IMR-90 (cell line): ENCODE measurements around the gene RCL1. TPM values are rescaled to one million over a fixed set of nuclear protein-coding genes. Genes with fewer than 3 reads are reported as not detected.

Experiments used
- ATAC-seq: fragments of 200-7000 bp; cut with Tn5 transposase; 2 replicates; pipeline ENCODE4 v1.9.1; 2020; ENCODE audit warnings: low read depth, mild to moderate bottlenecking, moderate library complexity
- BruUV-seq: library from RNA; stranded (reverse); fragments of 400-500 nt; replicated peaks from 2 replicates; lab custom pipeline; 2021; lab: Mats Ljungman, UMichigan
- CTCF ChIA-PET: fragments of 300-600 bp; formaldehyde crosslinking; extraction: SDS; loops from one replicate; lab custom pipeline; 2021; ENCODE audit warnings: antibody characterized with exemption; lab: Yijun Ruan, JAX
- POLR2A ChIA-PET: fragments of 300-600 bp; sonication (Branson Sonifier 250); formaldehyde crosslinking; loops from one replicate; lab custom pipeline; 2022; ENCODE audit warnings: antibody characterized with exemption; ENCODE audit not compliant: unreplicated experiment; lab: Charles Lee
- DNase-seq: peaks from one replicate; pipeline ENCODE4 v3.0.0; 2013
- H2AFZ ChIP-seq: replicated peaks from 2 replicates; pipeline ENCODE3; 2013; ENCODE audit warnings: low read length, mild to moderate bottlenecking; ENCODE audit not compliant: poor library complexity
- H2AK5ac ChIP-seq: 2 replicates; pipeline ENCODE4 v1.6.1; 2013; ENCODE audit warnings: low read depth, low read length, inconsistent platforms
- H2AK9ac ChIP-seq: replicated peaks from 2 replicates; pipeline ENCODE3; 2013; ENCODE audit warnings: mild to moderate bottlenecking, low read depth, low read length, moderate library complexity; ENCODE audit not compliant: poor library complexity
- H2BK120ac ChIP-seq: 2 replicates; pipeline ENCODE4 v1.6.1; 2013; ENCODE audit warnings: low read depth, low read length, inconsistent platforms
- H2BK15ac ChIP-seq: 3 replicates; pipeline ENCODE4 v1.6.1; 2013; ENCODE audit warnings: low read depth, low read length, inconsistent platforms
- H2BK20ac ChIP-seq: 2 replicates; pipeline ENCODE4 v1.6.1; 2013; ENCODE audit warnings: low read depth, mild to moderate bottlenecking, inconsistent platforms, low read length, moderate library complexity
- H2BK5ac ChIP-seq: 2 replicates; pipeline ENCODE4 v1.6.1; 2013; ENCODE audit warnings: mild to moderate bottlenecking, low read depth, low read length, inconsistent platforms; ENCODE audit not compliant: poor library complexity, severe bottlenecking
- H3K14ac ChIP-seq: replicated peaks from 2 replicates; pipeline ENCODE4 v1.6.1; 2013; ENCODE audit warnings: low read depth, low read length, inconsistent platforms
- H3K18ac ChIP-seq: 2 replicates; pipeline ENCODE4 v1.6.1; 2013; ENCODE audit warnings: low read depth, low read length, control low read depth
- H3K23ac ChIP-seq: 2 replicates; pipeline ENCODE4 v1.6.1; 2013; ENCODE audit warnings: low read depth, low read length, inconsistent platforms
- H3K27ac ChIP-seq: 2 replicates; pipeline ENCODE4 v1.5.1; 2013; ENCODE audit warnings: mild to moderate bottlenecking, control low read depth, low read length; ENCODE audit not compliant: insufficient read depth
- H3K27me3 ChIP-seq: 2 replicates; pipeline ENCODE4 v1.6.1; 2013; ENCODE audit warnings: low read length; ENCODE audit not compliant: control insufficient read depth, insufficient read depth
- H3K36me3 ChIP-seq: 2 replicates; pipeline ENCODE4 v1.6.1; 2013; ENCODE audit warnings: low read length, mixed read lengths; ENCODE audit not compliant: control insufficient read depth, insufficient read depth
- H3K4ac ChIP-seq: 2 replicates; pipeline ENCODE4 v1.6.1; 2013; ENCODE audit warnings: low read depth, low read length, inconsistent platforms
- H3K4me1 ChIP-seq: 2 replicates; pipeline ENCODE4 v1.6.1; 2013; ENCODE audit warnings: low read length, mixed read lengths; ENCODE audit not compliant: control insufficient read depth, insufficient read depth
- H3K4me2 ChIP-seq: 2 replicates; pipeline ENCODE4 v1.6.1; 2013; ENCODE audit warnings: low read depth, mild to moderate bottlenecking, control low read depth, low read length, moderate library complexity
- H3K4me3 ChIP-seq: 2 replicates; pipeline ENCODE4 v1.5.1; 2013; ENCODE audit warnings: low read depth, mild to moderate bottlenecking, control low read depth, low read length, moderate library complexity; ENCODE audit not compliant: insufficient read depth
- H3K56ac ChIP-seq: 2 replicates; pipeline ENCODE4 v1.6.1; 2013; ENCODE audit warnings: low read length, inconsistent platforms; ENCODE audit not compliant: insufficient read depth; ENCODE audit errors: extremely low read depth
- H3K79me1 ChIP-seq, 2 experiments: 2 replicates each; pipeline ENCODE4 v1.6.1; 2013; ENCODE audit warnings: low read length in 2 of 2, inconsistent platforms in 1 of 2, low read depth in 1 of 2
- H3K9ac ChIP-seq: 2 replicates; pipeline ENCODE4 v1.6.1; 2013; ENCODE audit warnings: low read depth, low read length, control low read depth
- H3K9me1 ChIP-seq: 2 replicates; pipeline ENCODE4 v1.6.1; 2013; ENCODE audit warnings: low read length, inconsistent platforms; ENCODE audit not compliant: insufficient read depth
- H3K9me3 ChIP-seq: 2 replicates; pipeline ENCODE4 v1.6.1; 2013; ENCODE audit warnings: low read length; ENCODE audit not compliant: control insufficient read depth, insufficient read depth
- H4K20me1 ChIP-seq: 2 replicates; pipeline ENCODE4 v1.6.1; 2013; ENCODE audit warnings: low read length, inconsistent platforms; ENCODE audit not compliant: insufficient read depth
- H4K5ac ChIP-seq: 2 replicates; pipeline ENCODE4 v1.6.1; 2013; ENCODE audit warnings: mild to moderate bottlenecking, low read depth, low read length, control low read depth
- H4K8ac ChIP-seq, 2 experiments: 2 replicates each; pipeline ENCODE4 v1.6.1; 2013; ENCODE audit warnings: low read depth in 2 of 2, low read length in 2 of 2, control low read depth in 1 of 2, inconsistent platforms in 1 of 2
- H4K91ac ChIP-seq: 2 replicates; pipeline ENCODE4 v1.6.1; 2013; ENCODE audit warnings: low read depth, low read length, inconsistent platforms; ENCODE audit not compliant: insufficient read depth
- BHLHE40 ChIP-seq: fragments of 150-350 bp; IDR thresholded peaks from 2 replicates; pipeline ENCODE4 v1.6.1; 2016; ENCODE audit warnings: mild to moderate bottlenecking, low read depth, low read length
- CEBPB ChIP-seq: IDR thresholded peaks from 2 replicates; pipeline ENCODE4 v1.6.1; 2012; ENCODE audit warnings: low read depth, low read length, improper control_type of control experiment
- CHD1 ChIP-seq: IDR thresholded peaks from 2 replicates; pipeline ENCODE4 v1.6.1; 2012; ENCODE audit warnings: low read depth, low read length, improper control_type of control experiment
- ELK1 ChIP-seq: fragments of 150-350 bp; IDR thresholded peaks from 2 replicates; pipeline ENCODE4 v1.6.1; 2016; ENCODE audit warnings: low read depth, mild to moderate bottlenecking, low read length, moderate library complexity, borderline replicate concordance
- FOS ChIP-seq: fragments of 150-350 bp; IDR thresholded peaks from 2 replicates; pipeline ENCODE4 v1.6.1; 2016; ENCODE audit warnings: low read depth, low read length
- MAFK ChIP-seq: IDR thresholded peaks from 2 replicates; pipeline ENCODE4 v1.6.1; 2012; ENCODE audit warnings: low read depth, low read length, improper control_type of control experiment
- MAZ ChIP-seq: IDR thresholded peaks from 2 replicates; pipeline ENCODE4 v1.6.1; 2012; ENCODE audit warnings: low read depth, mild to moderate bottlenecking, low read length, improper control_type of control experiment, moderate library complexity, borderline replicate concordance
- POLR2A ChIP-seq: IDR thresholded peaks from 2 replicates; pipeline ENCODE4 v1.6.1; 2012; ENCODE audit warnings: mild to moderate bottlenecking, low read depth, low read length
- RAD21 ChIP-seq: IDR thresholded peaks from 2 replicates; pipeline ENCODE4 v1.6.1; 2012; ENCODE audit warnings: low read length, improper control_type of control experiment
- WGBS, 2 experiments: methylation state at CpG; one replicate each; pipeline versions ENCODE4 v1.1.5 to v1.1.7; 2013; ENCODE audit warnings: missing lambda C conversion rate in 2 of 2; ENCODE audit not compliant: insufficient read length in 1 of 2; ENCODE audit errors: extremely low coverage in 2 of 2; 5-methylcytosine and 5-hydroxymethylcytosine counted together
- dilution Hi-C: fragments of 300-500 bp; cut with HindIII; formaldehyde crosslinking; loops from one replicate; pipeline ENCODE4 v1.14.3; 2018; ENCODE audit warnings: low sequenced_read_pairs; ENCODE audit not compliant: unreplicated experiment
- in situ Hi-C: fragments of 300-500 bp; cut with MboI; formaldehyde crosslinking; loops from 3 replicates; pipeline ENCODE4 v1.14.3; 2019; ENCODE audit warnings: low sequenced_read_pairs, inconsistent platforms, mixed read lengths
- intact Hi-C: fragments of 100-400 bp; cut with micrococcal nuclease; formaldehyde crosslinking; loops from 2 replicates; pipeline ENCODE4 v1.10.0; 2022
- polyA plus RNA-seq, 3 experiments: library from polyadenylated mRNA; depleted of rRNA; stranded (reverse); fragments of >200 nt; gene quantifications; 2 replicates each; pipeline ENCODE4 v1.2.3, GENCODE V29; 2012; ENCODE audit warnings: low replicate concordance in 1 of 3
- total RNA-seq: library from RNA; depleted of rRNA; stranded (reverse); fragments of >200 nt; gene quantifications from 2 replicates; pipeline ENCODE4 v1.2.3, GENCODE V29; 2012
- TF ChIP-seq, protein P1 (sequence below): conservative IDR thresholded peaks from 2 replicates; pipeline ENCODE4 v1.5.1; 2012; ENCODE audit warnings: mild to moderate bottlenecking, low read depth, low read length, improper control_type of control experiment

The RCL1 gene
- total and polyA plus RNA-seq, 2 of the 4 experiments (the other 2 are of a cell fraction), result 12.3 to 13.8 TPM

DNA sequence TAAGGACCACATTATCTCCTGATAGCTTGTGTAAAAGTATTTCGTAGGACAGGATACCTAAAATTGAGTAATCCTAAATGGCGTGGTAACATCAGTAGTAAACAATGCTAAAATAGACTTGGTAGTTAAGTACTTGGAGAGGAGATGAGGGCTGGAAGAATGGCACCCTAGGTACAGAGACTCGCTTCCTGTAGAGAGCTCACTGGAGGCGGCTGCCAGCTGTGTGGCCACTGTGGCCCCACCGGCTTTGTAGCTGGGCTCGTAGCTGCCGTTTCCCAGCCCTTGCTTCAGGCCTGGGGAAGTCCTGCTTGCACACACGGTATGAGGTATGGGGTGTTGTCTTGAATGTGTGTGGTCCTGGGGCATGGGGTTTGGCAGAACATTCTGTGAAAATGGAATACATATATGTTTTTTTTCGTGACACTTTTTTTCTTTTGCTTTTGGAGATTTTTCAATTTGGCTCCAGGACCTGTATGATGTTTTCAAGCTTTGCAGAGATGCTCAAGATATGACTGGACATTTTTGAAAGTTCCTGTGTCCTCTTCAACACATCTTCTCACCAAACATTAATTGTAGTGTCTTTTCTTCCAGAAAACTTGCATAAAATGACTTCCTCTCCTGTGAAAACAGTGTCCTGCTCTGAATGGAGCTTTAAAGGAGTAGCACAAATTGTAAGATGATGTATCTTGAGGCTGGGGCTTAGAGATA is 58.0 kb downstream of the RCL1 start:
- H3K9me1 ChIP-seq, result peaks cover 3% of the 10 kb centered on the region; the same call in 1 of the 2 replicates
- H3K4me2 ChIP-seq, result no peak overlapping the region
- H3K4ac ChIP-seq, result no peak overlapping the region
- H2AK5ac ChIP-seq, result no peak overlapping the region
- no peak overlapping the region for H2AFZ ChIP-seq
- no peak overlapping the region for H3K14ac ChIP-seq
- no peaks in the 10 kb centered on the region for H3K27me3 ChIP-seq
- no peak overlapping the region for H2BK20ac ChIP-seq
- no peak overlapping the region for H3K56ac ChIP-seq
- dilution Hi-C loops (no loop called here), intact Hi-C loops (no loop called here), in situ Hi-C loops (no loop called here)
- no peak overlapping the region for H3K27ac ChIP-seq
- DNase-seq (no peak), ATAC-seq (no peak)
- POLR2A ChIA-PET, result no interaction called here
- H2BK15ac ChIP-seq, result no peak overlapping the region
- H4K8ac ChIP-seq, result no peak overlapping the region
- peaks cover 15% of the 10 kb centered on the region; the same call in 1 of the 2 replicates for H3K36me3 ChIP-seq
- H3K4me1 ChIP-seq, result peaks cover 3% of the 10 kb centered on the region; the same call in 1 of the 2 replicates
- H2BK120ac ChIP-seq, result no peak overlapping the region
- H3K23ac ChIP-seq, result no peak overlapping the region
- CTCF ChIA-PET, result no interaction called here
- no CpG with 5 or more reads among the region's 9 CpGs for WGBS, 2 experiments
- H3K79me1 ChIP-seq, result no peaks in the 10 kb centered on the region; a peak in 1 of 4 replicates
- no peak overlapping the region for H2AK9ac ChIP-seq
- no peak overlapping the region for H4K91ac ChIP-seq
- H4K5ac ChIP-seq, result no peak overlapping the region
- H3K4me3 ChIP-seq, result no peak overlapping the region
- no peaks in the 10 kb centered on the region for H4K20me1 ChIP-seq
- TF ChIP-seq CHD1 (no peak), ELK1 (no peak), FOS (no peak), CEBPB (no peak), MAZ (no peak), BHLHE40 (no peak), MAFK (no peak), POLR2A (no peak), RAD21 (no peak)
- TF ChIP-seq, protein P1, sequence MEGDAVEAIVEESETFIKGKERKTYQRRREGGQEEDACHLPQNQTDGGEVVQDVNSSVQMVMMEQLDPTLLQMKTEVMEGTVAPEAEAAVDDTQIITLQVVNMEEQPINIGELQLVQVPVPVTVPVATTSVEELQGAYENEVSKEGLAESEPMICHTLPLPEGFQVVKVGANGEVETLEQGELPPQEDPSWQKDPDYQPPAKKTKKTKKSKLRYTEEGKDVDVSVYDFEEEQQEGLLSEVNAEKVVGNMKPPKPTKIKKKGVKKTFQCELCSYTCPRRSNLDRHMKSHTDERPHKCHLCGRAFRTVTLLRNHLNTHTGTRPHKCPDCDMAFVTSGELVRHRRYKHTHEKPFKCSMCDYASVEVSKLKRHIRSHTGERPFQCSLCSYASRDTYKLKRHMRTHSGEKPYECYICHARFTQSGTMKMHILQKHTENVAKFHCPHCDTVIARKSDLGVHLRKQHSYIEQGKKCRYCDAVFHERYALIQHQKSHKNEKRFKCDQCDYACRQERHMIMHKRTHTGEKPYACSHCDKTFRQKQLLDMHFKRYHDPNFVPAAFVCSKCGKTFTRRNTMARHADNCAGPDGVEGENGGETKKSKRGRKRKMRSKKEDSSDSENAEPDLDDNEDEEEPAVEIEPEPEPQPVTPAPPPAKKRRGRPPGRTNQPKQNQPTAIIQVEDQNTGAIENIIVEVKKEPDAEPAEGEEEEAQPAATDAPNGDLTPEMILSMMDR, result no peak
- no TSS peak for BruUV-seq
- H2BK5ac ChIP-seq, result no peak overlapping the region
- H3K9me3 ChIP-seq, result no peaks in the 10 kb centered on the region
- no peak overlapping the region for H3K18ac ChIP-seq
- no peak overlapping the region for H3K9ac ChIP-seq
